Mucosa of descending colon (tissue), 3 donors: ENCODE data around the gene PDE10A. TPM values are rescaled to one million over a fixed set of nuclear protein-coding genes. Genes with fewer than 3 reads are reported as not detected.

Experiments used
- ATAC-seq: fragments of 200-7000 bp; cut with Tn5 transposase; one replicate; pipeline ENCODE4 v1.9.1; 2020; ENCODE audit warnings: mild to moderate bottlenecking, moderate library complexity
- DNase-seq, 3 donors: peaks; one replicate each; pipeline ENCODE4 v3.0.0-alpha.2; 2020
- H3K36me3 ChIP-seq: fragments of 200-600 bp; one replicate; pipeline ENCODE4 v1.8.0; 2021; ENCODE audit warnings: low read depth, mild to moderate bottlenecking
- H3K4me1 ChIP-seq: fragments of 200-600 bp; one replicate; pipeline ENCODE4 v1.8.0; 2021; ENCODE audit warnings: low read depth, mild to moderate bottlenecking
- H3K4me3 ChIP-seq: fragments of 200-600 bp; one replicate; pipeline ENCODE4 v1.8.0; 2021; ENCODE audit warnings: mild to moderate bottlenecking
- H3K9me3 ChIP-seq: fragments of 200-600 bp; one replicate; pipeline ENCODE4 v1.8.0; 2021; ENCODE audit warnings: mild to moderate bottlenecking
- intact Hi-C, 2 donors: fragments of 100-400 bp; cut with DNase I in 1 of 2; cut with micrococcal nuclease in 1 of 2; formaldehyde crosslinking; loops; one replicate each; pipeline versions ENCODE4 v1.11.0 to v1.11.1; 2022; cut with DNase I, micrococcal nuclease
- total RNA-seq, 3 donors: library from RNA; stranded (reverse); fragmentation: NEBNext Ultra II Directional in 2 of 3; extraction: Animal tissue kit (Norgen Biotek cat#: 25700) in 2 of 3; gene quantifications; one replicate each; pipeline versions ENCODE4 v1.2.1 to v1.2.4, GENCODE V29; 2021 to 2023
- TF ChIP-seq, protein P1 (sequence below): fragments of 200-600 bp; IDR thresholded peaks from one replicate; pipeline ENCODE4 v1.8.0; 2022; ENCODE audit warnings: antibody characterized with exemption, mild to moderate bottlenecking
- donor health status: DM: no; HTN: no; CAD: no; lungs with moderate emphysema.
- donor health status: DM: no; HTN: no; CAD: no.
- donor health status: DM: no; HTN: yes; CAD: no.

PDE10A gene
- total RNA-seq, 3 donors from 2014 or later, result 1.7 to 18.0 (median 1.7) TPM

DNA sequence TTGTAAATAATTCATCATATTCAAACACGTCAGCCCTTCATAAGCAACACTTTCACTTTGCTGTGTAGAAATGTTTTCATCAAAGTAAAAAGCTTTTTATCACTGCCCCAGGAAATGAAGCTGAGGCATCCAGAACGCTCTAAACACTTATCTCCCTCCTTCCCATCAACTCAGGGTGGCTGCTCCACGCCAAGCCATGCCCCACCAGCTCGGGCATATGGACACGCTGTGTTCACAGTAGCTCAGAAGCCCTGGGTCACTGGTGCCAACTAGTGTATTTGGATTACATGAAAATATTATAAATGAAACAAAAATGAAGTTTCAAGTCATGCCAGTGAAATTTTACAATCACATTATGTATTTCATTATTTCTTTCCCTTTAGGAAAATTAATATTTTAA is 10.3 kb downstream of the PDE10A start:
- ATAC-seq, result no peak

DNA sequence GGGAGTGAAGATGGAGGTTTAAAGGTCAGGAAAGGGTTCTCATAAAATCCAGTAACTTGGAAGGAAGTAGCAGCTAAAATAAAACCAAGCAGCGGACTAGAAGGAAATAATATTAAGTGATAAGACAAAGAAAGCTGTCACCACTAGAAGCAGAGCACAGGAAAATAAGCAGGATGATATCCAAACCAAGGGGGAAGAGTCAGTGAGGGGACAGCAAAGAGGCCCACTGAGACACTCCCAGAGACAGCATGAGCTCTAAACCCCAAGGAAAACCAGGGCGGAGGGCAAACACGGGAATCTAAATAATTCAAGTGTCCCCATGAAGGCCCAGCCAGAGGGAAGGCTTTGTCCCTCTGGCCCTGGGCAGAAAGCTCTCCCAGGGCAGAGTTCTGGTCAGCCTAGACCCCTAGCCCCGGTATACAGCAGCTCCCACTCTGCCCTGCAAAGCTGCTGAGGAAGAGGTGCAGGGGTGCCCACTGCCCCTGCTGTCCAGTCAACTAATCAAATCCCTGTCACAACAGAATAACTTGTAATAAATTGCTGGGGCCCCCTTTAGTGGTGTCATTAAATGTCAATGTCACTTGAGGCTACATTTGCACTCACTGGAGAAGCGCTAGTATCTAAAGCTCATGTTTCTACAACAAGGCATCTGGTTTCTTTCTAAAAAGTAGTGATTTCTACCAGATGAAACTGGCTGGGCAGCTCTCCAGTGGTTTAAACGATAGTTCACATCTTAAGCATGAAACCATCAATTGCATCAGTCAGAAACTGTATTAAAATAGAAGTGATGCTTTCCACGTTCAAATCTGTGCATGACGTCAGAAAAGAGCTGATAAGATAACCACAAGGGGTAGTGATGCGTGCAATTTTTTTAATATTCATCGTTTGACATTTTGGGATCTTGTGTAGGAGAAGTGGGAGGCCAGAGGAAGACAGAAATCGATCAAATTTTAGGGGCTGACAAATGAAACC is 13.6 kb downstream of the PDE10A start:
- H3K9me3 ChIP-seq, result no peaks in the 10 kb centered on the region
- no peaks in the 10 kb centered on the region for H3K4me1 ChIP-seq
- H3K36me3 ChIP-seq, result no peaks in the 10 kb centered on the region
- no peak overlapping the region for H3K4me3 ChIP-seq
- intact Hi-C loops, result no loop called here
- DNase-seq, result no peak
- ATAC-seq, result no peak
- TF ChIP-seq, protein P1, sequence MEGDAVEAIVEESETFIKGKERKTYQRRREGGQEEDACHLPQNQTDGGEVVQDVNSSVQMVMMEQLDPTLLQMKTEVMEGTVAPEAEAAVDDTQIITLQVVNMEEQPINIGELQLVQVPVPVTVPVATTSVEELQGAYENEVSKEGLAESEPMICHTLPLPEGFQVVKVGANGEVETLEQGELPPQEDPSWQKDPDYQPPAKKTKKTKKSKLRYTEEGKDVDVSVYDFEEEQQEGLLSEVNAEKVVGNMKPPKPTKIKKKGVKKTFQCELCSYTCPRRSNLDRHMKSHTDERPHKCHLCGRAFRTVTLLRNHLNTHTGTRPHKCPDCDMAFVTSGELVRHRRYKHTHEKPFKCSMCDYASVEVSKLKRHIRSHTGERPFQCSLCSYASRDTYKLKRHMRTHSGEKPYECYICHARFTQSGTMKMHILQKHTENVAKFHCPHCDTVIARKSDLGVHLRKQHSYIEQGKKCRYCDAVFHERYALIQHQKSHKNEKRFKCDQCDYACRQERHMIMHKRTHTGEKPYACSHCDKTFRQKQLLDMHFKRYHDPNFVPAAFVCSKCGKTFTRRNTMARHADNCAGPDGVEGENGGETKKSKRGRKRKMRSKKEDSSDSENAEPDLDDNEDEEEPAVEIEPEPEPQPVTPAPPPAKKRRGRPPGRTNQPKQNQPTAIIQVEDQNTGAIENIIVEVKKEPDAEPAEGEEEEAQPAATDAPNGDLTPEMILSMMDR, result no peak

More for the DNA sequence above, 10.3 kb downstream of the PDE10A start:
- no peaks in the 10 kb centered on the region for H3K9me3 ChIP-seq
- no peaks in the 10 kb centered on the region for H3K4me1 ChIP-seq
- TF ChIP-seq, protein P1, result no peak
- H3K4me3 ChIP-seq, result no peak overlapping the region
- no peak for DNase-seq
- intact Hi-C loops, result no loop called here
- no peaks in the 10 kb centered on the region for H3K36me3 ChIP-seq

DNA sequence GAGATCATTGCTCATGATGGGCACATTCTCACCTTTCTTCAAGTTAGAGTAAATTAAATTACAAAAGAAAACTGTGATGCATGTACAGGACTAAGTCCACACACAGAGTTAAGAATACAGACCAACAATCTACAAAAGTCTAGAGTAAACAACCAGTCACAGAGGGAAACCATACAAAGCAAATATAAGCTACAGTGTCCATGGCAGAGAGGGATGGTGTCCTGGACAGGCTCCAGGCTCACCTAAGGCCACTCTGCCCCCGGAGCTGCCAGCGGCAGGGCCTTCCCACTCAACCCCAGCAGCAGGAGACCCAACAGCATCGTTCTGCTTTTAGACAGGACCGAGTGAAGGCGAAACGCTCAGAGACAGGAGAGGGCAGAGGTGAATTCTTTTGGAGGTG is 16.0 kb downstream of the PDE10A start:
- intact Hi-C loops, result no loop called here
- DNase-seq, result no peak
- TF ChIP-seq, protein P1, result no peak
- H3K36me3 ChIP-seq, result no peaks in the 10 kb centered on the region
- ATAC-seq, result no peak
- no peaks in the 10 kb centered on the region for H3K9me3 ChIP-seq
- no peak overlapping the region for H3K4me3 ChIP-seq
- H3K4me1 ChIP-seq, result no peaks in the 10 kb centered on the region

DNA sequence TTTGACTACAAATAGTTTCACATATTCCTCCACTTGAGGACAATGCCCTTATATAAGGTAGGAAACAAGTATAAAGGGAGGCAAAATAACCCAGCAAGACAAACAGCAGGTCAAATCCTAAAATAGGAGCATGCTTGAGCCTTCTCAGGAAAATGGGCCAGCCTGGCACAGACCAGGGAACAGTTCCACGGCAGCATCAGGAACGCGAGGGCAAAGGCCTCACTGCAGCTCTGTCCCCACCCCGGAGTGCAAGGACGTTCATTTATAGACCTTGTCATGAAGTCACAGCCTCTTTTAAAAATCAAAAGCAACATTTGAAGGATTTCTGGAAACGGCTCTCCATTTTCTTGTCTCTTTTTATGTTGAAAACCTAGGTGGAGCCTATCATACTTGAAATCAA is 17.1 kb downstream of the PDE10A start:
- Histone ChIP-seq H3K9me3 (no peaks in the 10 kb centered on the region), H3K4me1 (no peaks in the 10 kb centered on the region), H3K4me3 (no peak overlapping the region), H3K36me3 (no peaks in the 10 kb centered on the region)
- TF ChIP-seq, protein P1, result no peak
- ATAC-seq (no peak), DNase-seq (no peak)
- intact Hi-C loops, result no loop called here

DNA sequence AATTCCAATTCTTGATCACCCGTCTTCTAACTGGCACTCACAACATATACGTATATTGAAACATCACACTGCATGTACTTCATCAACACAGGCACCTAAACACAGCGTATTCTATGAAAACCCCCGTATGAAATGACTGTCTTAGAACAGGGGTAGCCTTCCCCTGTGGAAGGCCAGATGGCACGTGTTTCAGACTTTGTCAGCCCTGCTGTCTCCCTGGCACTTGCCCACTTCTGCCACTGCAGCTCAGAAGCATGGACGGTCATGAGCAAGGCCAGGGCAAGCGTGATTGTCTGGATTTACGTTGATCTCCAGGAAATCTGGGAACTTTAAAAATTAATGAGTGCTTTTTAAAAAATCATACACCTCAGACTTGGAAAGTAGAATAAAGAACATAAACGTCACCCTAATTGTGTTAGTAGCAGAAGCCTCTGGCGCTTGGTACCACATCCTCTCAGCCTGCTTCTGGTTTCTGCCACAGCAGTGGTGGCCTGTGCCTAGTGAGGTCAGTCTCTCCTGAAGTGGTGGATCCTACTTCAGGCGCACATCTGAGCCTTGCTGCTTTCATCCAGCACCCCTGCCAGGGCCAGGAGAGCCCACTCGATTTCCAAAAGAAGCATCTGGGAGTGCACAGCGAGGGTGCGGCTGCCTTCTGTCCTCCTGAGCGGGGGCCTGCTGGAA is 18.3 kb downstream of the PDE10A start:
- Histone ChIP-seq H3K36me3 (no peaks in the 10 kb centered on the region), H3K4me3 (no peak overlapping the region), H3K4me1 (no peaks in the 10 kb centered on the region), H3K9me3 (no peaks in the 10 kb centered on the region)
- TF ChIP-seq, protein P1, result no peak
- intact Hi-C loops, result no loop called here
- DNase-seq, result no peak
- no peak for ATAC-seq
